H9 (cell line): ENCODE results near the gene HHAT. TPM values are rescaled to one million over a fixed set of nuclear protein-coding genes. Genes with fewer than 3 reads are reported as not detected.

Source experiments
- DNase-seq: peaks from one replicate; pipeline ENCODE4 v3.0.0-alpha.2; 2017
- H2AFZ ChIP-seq: one replicate; pipeline ENCODE4 v1.6.1; 2013; ENCODE audit warnings: mild to moderate bottlenecking, low read length, control low read depth, moderate library complexity
- H2AK5ac ChIP-seq: 2 replicates; pipeline ENCODE4 v1.6.1; 2013; ENCODE audit warnings: low read length, control low read depth, mixed read lengths; ENCODE audit not compliant: insufficient read length
- H2BK120ac ChIP-seq: one replicate; pipeline ENCODE4 v1.6.1; 2013; ENCODE audit warnings: low read depth, mild to moderate bottlenecking, low read length, control low read depth, inconsistent platforms; ENCODE audit not compliant: poor library complexity, severe bottlenecking
- H2BK12ac ChIP-seq: 2 replicates; pipeline ENCODE4 v1.6.1; 2013; ENCODE audit warnings: low read length, control low read depth, mixed read lengths, low read depth; ENCODE audit not compliant: insufficient read length
- H2BK15ac ChIP-seq: 2 replicates; pipeline ENCODE4 v1.6.1; 2013; ENCODE audit warnings: low read depth, low read length, control low read depth
- H2BK20ac ChIP-seq: one replicate; pipeline ENCODE4 v1.6.1; 2013; ENCODE audit warnings: low read depth, mild to moderate bottlenecking, low read length, control low read depth, inconsistent platforms; ENCODE audit not compliant: poor library complexity, severe bottlenecking
- H2BK5ac ChIP-seq: 2 replicates; pipeline ENCODE4 v1.6.1; 2013; ENCODE audit warnings: low read length, control low read depth, mixed read lengths; ENCODE audit not compliant: insufficient read length
- H3K14ac ChIP-seq: 2 replicates; pipeline ENCODE4 v1.6.1; 2013; ENCODE audit warnings: low read length, control low read depth; ENCODE audit not compliant: insufficient read depth
- H3K18ac ChIP-seq: 2 replicates; pipeline ENCODE4 v1.6.1; 2013; ENCODE audit warnings: low read depth, mild to moderate bottlenecking, mixed read lengths, low read length, control low read depth; ENCODE audit not compliant: insufficient read length
- H3K23ac ChIP-seq: 2 replicates; pipeline ENCODE4 v1.6.1; 2013; ENCODE audit warnings: low read length, control low read depth, mixed read lengths, low read depth; ENCODE audit not compliant: insufficient read length
- H3K23me2 ChIP-seq: 2 replicates; pipeline ENCODE4 v1.6.1; 2013; ENCODE audit warnings: low read depth, mild to moderate bottlenecking, mixed read lengths, low read length, control low read depth; ENCODE audit not compliant: insufficient read length, poor library complexity, severe bottlenecking
- H3K27ac ChIP-seq: 2 replicates; pipeline ENCODE4 v1.5.1; 2013; ENCODE audit warnings: low read length, control low read depth, mixed read lengths, low read depth; ENCODE audit not compliant: insufficient read length
- H3K27me3 ChIP-seq: 2 replicates; pipeline ENCODE4 v1.6.1; 2013; ENCODE audit warnings: low read length, control low read depth, inconsistent platforms; ENCODE audit not compliant: insufficient read depth
- H3K4ac ChIP-seq: 2 replicates; pipeline ENCODE4 v1.6.1; 2013; ENCODE audit warnings: low read depth, mild to moderate bottlenecking, control low read depth, inconsistent platforms, low read length, moderate library complexity
- H3K4me1 ChIP-seq: 2 replicates; pipeline ENCODE4 v1.6.1; 2013; ENCODE audit warnings: low read length, control low read depth, inconsistent platforms; ENCODE audit not compliant: insufficient read depth
- H3K4me2 ChIP-seq: 2 replicates; pipeline ENCODE4 v1.6.1; 2013; ENCODE audit warnings: low read length, control low read depth, mixed read lengths; ENCODE audit not compliant: insufficient read length, insufficient read depth
- H3K56ac ChIP-seq: 2 replicates; pipeline ENCODE4 v1.6.1; 2013; ENCODE audit warnings: low read depth, mild to moderate bottlenecking, mixed read lengths, low read length, control low read depth; ENCODE audit not compliant: insufficient read length
- H3K79me1 ChIP-seq: 2 replicates; pipeline ENCODE4 v1.6.1; 2013; ENCODE audit warnings: low read depth, mild to moderate bottlenecking, moderate library complexity, low read length, control low read depth, inconsistent platforms; ENCODE audit not compliant: insufficient read depth, poor library complexity, severe bottlenecking
- H3K79me2 ChIP-seq: 2 replicates; pipeline ENCODE4 v1.6.1; 2013; ENCODE audit warnings: low read length, control low read depth, inconsistent platforms; ENCODE audit not compliant: insufficient read depth
- H3K9ac ChIP-seq: 2 replicates; pipeline ENCODE4 v1.6.1; 2013; ENCODE audit warnings: low read length, control low read depth, mixed read lengths; ENCODE audit not compliant: insufficient read length; ENCODE audit errors: extremely low read depth
- H3K9me3 ChIP-seq: one replicate; pipeline ENCODE4 v1.6.1; 2013; ENCODE audit warnings: low read depth, low read length, inconsistent platforms; ENCODE audit not compliant: control insufficient read depth
- H3T11ph ChIP-seq: one replicate; pipeline ENCODE4 v1.6.1; 2013; ENCODE audit warnings: mild to moderate bottlenecking, low read length, control low read depth, inconsistent platforms
- H4K20me1 ChIP-seq: one replicate; pipeline ENCODE4 v1.6.1; 2013; ENCODE audit not compliant: control insufficient read depth, insufficient read length, insufficient read depth
- H4K5ac ChIP-seq: 2 replicates; pipeline ENCODE4 v1.6.1; 2013; ENCODE audit warnings: low read depth, mild to moderate bottlenecking, mixed read lengths, low read length, control low read depth; ENCODE audit not compliant: insufficient read length
- H4K8ac ChIP-seq: replicated peaks from 2 replicates; pipeline ENCODE4 v1.6.1; 2013; ENCODE audit warnings: low read length, control low read depth, mixed read lengths, low read depth; ENCODE audit not compliant: insufficient read length
- H4K91ac ChIP-seq: 2 replicates; pipeline ENCODE4 v1.6.1; 2013; ENCODE audit warnings: low read depth, mild to moderate bottlenecking, moderate library complexity, mixed read lengths, low read length, control low read depth; ENCODE audit not compliant: insufficient read length
- H3K27ac Mint-ChIP-seq, 3 experiments: 2 replicates in 2 of 3; 3 replicates in 1 of 3; pipeline ENCODE4 v1.8.0; 2020 to 2021; ENCODE audit warnings: mixed read lengths in 3 of 3, mild to moderate bottlenecking in 1 of 3, moderate library complexity in 1 of 3
- H3K27me3 Mint-ChIP-seq: 2 replicates; pipeline ENCODE4 v1.8.0; 2021; ENCODE audit warnings: low read depth, mild to moderate bottlenecking, moderate library complexity, mixed read lengths
- H3K36me3 Mint-ChIP-seq, 3 experiments: 2 replicates in 2 of 3; 3 replicates in 1 of 3; pipeline ENCODE4 v1.8.0; 2020 to 2021; ENCODE audit warnings: low read depth in 3 of 3, mixed read lengths in 3 of 3; ENCODE audit not compliant: insufficient read depth in 1 of 3
- H3K4me1 Mint-ChIP-seq, 2 experiments: 2 replicates each; pipeline ENCODE4 v1.8.0; 2020; ENCODE audit warnings: mixed read lengths in 2 of 2
- H3K4me3 Mint-ChIP-seq, 2 experiments: 2 replicates in 1 of 2; 3 replicates in 1 of 2; pipeline ENCODE4 v1.8.0; 2020 to 2021; ENCODE audit warnings: mild to moderate bottlenecking in 2 of 2, mixed read lengths in 2 of 2, moderate library complexity in 1 of 2
- H3K9me3 Mint-ChIP-seq, 2 experiments: 2 replicates in 1 of 2; 3 replicates in 1 of 2; pipeline ENCODE4 v1.8.0; 2020; ENCODE audit warnings: mild to moderate bottlenecking in 2 of 2, mixed read lengths in 2 of 2, moderate library complexity in 1 of 2
- WGBS: extraction: QIAGEN DNeasy Blood & Tissue Kit; methylation state at CpG from one replicate; pipeline ENCODE4 v1.1.7; 2013; ENCODE audit warnings: missing lambda C conversion rate, low lambda C conversion rate, mixed read lengths; ENCODE audit not compliant: insufficient read length; ENCODE audit errors: extremely low coverage; 5-methylcytosine and 5-hydroxymethylcytosine counted together
- total RNA-seq: library from RNA; stranded (reverse); gene quantifications from 2 replicates; pipeline ENCODE4 v1.2.1, GENCODE V29; 2021
- TF ChIP-seq, protein P1 (sequence below): fragments of 200-600 bp; sonication (generic); conservative IDR thresholded peaks from 3 replicates; pipeline ENCODE4 v1.8.0; 2021; ENCODE audit warnings: antibody characterized with exemption, mild to moderate bottlenecking

The HHAT gene
- total RNA-seq, 1 experiment from 2014 or later: 0.48 TPM

DNA sequence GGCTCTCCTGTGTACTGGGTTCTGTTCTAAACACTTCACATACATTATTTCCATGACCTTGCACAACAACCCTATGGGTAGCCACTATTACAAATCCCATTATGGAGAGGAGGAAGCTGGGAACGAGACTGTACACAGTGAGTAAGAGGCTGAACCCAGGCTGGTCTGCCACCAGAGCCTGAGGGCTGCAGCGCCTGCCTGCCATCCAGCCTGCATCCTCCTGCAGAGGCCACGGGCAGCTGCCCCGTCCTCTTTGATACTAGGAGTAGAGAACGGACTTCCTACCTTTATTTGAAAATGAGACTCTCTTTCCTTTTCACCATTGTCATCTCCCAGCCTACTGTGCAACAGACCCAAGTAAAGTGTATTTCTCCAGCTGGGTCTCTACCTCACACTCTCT lies 370.0 kb downstream of the HHAT start:
- no peaks in the 10 kb centered on the region for H3K27me3 ChIP-seq
- no peak overlapping the region for H3K27ac ChIP-seq
- no peak overlapping the region for H2AK5ac ChIP-seq
- TF ChIP-seq, protein P1, sequence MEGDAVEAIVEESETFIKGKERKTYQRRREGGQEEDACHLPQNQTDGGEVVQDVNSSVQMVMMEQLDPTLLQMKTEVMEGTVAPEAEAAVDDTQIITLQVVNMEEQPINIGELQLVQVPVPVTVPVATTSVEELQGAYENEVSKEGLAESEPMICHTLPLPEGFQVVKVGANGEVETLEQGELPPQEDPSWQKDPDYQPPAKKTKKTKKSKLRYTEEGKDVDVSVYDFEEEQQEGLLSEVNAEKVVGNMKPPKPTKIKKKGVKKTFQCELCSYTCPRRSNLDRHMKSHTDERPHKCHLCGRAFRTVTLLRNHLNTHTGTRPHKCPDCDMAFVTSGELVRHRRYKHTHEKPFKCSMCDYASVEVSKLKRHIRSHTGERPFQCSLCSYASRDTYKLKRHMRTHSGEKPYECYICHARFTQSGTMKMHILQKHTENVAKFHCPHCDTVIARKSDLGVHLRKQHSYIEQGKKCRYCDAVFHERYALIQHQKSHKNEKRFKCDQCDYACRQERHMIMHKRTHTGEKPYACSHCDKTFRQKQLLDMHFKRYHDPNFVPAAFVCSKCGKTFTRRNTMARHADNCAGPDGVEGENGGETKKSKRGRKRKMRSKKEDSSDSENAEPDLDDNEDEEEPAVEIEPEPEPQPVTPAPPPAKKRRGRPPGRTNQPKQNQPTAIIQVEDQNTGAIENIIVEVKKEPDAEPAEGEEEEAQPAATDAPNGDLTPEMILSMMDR: no peak
- H3K27me3 Mint-ChIP-seq: no peaks in the 10 kb centered on the region
- no peak overlapping the region for H4K91ac ChIP-seq
- no peak overlapping the region for H2BK120ac ChIP-seq
- no peak overlapping the region for H2BK5ac ChIP-seq
- H3K23ac ChIP-seq: no peak overlapping the region
- H4K5ac ChIP-seq: no peak overlapping the region
- no peaks in the 10 kb centered on the region for H3K9me3 ChIP-seq
- H3K18ac ChIP-seq: no peak overlapping the region
- no peak overlapping the region for H2AFZ ChIP-seq
- peaks cover 10 to 12% of the 10 kb centered on the region in 2 experiments for H3K4me1 Mint-ChIP-seq
- H3K4ac ChIP-seq: no peak overlapping the region
- H3K4me2 ChIP-seq: no peak overlapping the region
- no peak overlapping the region for H3K14ac ChIP-seq
- H3K56ac ChIP-seq: no peak overlapping the region
- no peaks in the 10 kb centered on the region; a peak in 1 of 5 replicates for H3K9me3 Mint-ChIP-seq
- H3T11ph ChIP-seq: no peak overlapping the region
- no peak overlapping the region for H3K9ac ChIP-seq
- H3K4me3 Mint-ChIP-seq: no peak overlapping the region
- H3K79me1 ChIP-seq: no peaks in the 10 kb centered on the region
- H4K20me1 ChIP-seq: no peaks in the 10 kb centered on the region
- H3K4me1 ChIP-seq: no peaks in the 10 kb centered on the region
- DNase-seq: no peak
- H2BK15ac ChIP-seq: no peak overlapping the region
- H3K27ac Mint-ChIP-seq: no peak overlapping the region; a peak in 1 of 7 replicates
- no peaks in the 10 kb centered on the region for H3K23me2 ChIP-seq
- WGBS: no CpG with 5 or more reads among the region's 5 CpGs
- H4K8ac ChIP-seq: no peak overlapping the region
- peaks cover 0 to 7% (median 0%) of the 10 kb centered on the region in 3 experiments; a peak in 2 of 7 replicates for H3K36me3 Mint-ChIP-seq
- no peak overlapping the region for H2BK12ac ChIP-seq
- no peaks in the 10 kb centered on the region for H3K79me2 ChIP-seq
- H2BK20ac ChIP-seq: no peak overlapping the region
